Activated T-cell treated with anti-CD3 and anti-CD28 coated beads, Interleukin-2, amount 50 U/mL, for 1 hour (primary cell): ENCODE results near the gene TLE3.
A peak's percentile ranks its signal among the peaks of the same experiment; 100 is the strongest.

Source experiments
- DNase-seq: peaks from one replicate; pipeline ENCODE4 v3.0.0-alpha.2; 2020

Gene TLE3

DNA sequence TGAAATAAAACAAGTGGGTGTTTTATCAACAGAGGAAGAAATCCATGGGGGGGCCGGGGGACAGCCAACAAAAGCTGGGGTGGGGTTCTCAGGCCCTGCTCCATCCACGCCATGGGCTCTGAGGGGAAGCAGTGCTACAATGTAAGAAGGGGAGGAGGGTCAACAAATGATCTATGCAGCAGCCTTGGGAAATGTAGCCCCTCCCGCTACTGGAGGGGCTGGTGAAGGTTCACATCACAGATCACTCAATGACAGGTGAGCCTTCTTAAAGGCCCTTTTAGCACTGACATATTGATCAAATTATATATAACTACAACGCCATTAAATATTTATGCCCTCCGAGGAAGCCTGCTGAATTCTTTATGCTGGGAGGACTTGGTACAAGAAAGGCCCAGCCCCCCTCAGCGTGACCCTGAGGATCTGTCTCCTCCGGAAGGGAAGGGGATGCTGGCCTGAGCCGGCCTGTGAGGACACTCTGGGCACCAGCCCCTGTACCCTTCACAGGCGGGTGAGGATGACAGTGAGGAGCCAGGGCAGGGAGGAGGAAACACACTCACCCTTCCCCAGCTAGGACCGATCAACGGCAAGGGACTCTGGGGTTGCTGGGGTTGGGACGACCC is 15.3 kb downstream of the TLE3 start:
- no peak for DNase-seq

DNA sequence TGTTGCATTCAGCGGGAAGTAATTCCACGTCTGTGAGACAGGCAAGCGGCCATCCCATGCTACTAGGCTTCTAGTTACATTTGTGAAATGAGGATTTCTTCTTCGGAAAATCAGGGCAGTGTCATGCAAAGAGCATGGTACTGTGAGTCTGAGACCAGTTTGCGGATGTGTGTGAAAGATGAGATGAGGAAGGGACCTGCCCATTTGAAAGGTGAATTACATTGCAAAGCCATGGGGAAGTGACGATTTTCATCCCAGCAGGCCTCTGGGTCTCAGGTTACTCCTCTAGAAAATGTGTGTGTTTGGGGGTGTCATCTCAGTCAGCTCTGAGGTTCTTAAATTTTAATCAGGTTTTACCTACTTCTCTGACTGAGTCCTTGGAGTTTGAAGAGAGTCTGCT is 16.1 kb downstream of the TLE3 start:
- no peak for DNase-seq

DNA sequence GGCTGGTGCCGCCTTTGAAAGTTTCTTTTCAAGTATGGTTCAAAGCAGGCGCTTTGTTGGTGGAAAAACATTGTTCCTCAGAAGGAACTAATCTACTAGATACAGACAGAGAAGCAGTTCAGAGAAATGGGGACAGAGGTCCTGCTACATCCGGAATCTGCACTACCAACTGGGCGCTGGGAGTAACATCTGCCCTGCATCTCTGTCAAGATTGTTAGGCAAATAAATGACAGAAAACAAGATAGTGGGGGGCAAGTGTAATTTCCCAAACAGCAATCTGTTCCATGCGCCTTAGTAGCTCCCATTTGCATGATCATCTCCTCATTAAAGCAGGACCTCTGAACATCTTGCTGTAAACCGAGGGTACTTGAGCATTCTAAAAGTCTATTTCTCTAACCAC is 17.4 kb downstream of the TLE3 start:
- DNase-seq = no peak

DNA sequence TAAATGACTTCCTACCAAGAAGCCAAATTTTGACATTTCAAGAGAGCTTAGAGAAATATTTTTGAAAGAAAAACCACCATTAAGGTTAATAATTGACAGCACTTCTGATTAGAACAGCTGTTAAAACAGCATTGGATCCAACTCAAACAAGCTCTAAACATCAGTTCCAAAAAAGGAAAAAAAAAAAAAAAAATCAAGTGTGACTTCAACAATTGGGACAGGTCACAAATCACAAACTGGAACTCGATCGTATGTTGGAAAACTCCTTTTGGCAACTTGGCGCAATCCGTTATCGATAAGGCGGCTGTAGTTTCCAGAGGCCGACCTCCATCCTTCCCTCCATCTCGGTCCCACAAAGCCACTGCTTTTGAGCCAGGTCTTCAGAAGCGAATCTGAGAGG is 17.8 kb downstream of the TLE3 start:
- no peak for DNase-seq

DNA sequence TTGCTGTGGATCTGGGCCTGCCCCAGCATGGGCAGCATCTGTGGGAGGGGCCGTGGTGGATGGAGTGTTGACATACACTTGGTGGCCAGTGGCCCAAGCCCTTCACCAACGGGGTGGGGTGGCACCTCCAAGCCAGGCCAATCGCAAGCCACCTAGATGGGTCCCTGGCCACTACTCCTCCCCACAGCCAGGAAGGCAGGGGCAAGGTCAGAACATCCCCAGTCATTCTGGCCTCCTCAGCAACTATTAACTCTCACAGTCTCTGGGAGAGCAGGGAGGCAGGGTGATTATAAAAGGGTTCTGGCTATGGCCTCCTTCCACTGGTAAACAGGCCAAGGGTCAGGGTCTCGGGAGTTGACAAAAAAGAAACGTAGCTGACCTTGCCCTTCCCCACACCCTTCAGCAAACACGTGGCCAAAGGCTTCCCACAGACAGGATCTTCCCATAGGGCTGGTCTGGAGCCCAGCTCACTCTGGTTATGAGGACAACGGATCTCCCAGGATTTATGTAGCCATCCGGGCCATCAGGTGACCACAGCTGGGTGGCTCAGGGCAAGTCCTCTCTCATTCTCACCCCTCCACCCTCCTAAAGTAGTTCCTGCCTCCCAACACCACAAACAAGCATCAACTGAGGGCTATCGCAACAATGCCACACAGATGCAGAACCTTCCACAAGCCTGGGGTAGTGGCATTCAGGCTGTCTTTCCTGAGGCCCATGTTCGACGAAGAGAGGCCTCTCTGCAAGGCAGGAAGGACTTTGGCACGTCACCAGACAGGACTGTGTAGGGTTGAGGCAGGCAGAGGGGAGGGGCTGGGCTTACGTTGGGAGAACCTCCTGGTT is 18.9 kb downstream of the TLE3 start:
- no peak for DNase-seq

DNA sequence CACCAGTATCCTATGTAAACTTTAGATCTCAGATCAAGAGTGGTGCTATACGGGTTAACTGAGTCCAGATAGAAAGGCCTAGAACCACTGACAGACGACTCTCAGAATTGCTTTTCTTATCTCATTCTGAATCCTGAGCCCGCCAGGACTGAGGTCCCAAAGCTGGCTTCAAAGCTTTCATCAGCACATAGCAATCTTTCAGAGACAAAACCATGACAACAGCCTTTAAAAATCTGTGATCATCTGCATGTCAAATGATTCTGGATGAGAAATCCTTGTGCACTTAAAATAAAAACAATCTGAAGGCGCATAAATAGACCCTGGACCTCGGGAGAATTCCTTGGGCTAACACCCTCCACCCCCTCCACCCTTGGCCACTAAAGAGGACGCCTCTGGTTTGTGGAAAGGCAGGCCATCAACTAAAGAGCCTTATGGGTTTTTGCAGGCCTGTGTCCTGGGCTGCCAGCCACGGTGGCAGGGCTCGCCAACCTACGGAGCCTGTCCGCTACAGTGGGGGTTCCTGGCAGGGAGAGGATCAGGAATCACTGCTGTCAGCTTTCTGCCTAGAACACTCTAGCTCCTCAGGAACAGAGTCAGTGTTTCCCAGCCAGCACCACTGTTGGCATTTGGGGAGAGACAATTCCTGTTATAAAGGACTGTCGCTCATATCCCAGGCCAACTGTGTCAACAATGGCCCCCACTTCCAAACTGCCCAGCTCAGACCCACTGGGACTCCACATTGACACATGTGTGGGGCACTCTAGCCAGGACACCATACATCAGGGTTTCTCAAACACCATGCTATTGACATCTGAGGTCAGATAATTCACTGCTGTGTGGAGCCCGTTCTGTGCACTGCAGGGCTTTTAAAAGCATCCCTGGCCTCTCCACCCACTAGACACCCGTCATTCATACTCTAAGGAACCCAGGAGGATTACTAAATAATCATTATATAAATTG is 20.2 kb downstream of the TLE3 start:
- no peak for DNase-seq

DNA sequence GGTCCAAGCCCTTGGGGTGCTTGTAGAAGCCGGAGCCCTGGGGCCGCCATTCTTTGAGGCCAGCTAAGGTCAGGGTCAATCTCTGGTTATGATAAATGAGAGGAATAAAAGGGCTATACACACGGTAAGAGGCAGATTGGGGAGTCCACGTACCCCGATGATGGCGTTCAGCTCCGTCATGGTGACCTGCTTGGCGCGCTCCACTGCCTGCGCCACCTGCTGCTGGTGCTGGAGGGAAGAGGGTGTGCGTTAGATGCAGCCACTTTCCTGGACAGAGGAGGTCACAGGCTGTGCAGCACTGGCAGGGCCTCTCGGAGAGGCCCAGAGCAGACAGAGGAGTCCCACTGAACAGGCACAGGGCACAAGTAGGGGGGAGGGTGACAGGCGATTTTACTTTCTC is 23.3 kb downstream of the TLE3 start:
- no peak for DNase-seq

DNA sequence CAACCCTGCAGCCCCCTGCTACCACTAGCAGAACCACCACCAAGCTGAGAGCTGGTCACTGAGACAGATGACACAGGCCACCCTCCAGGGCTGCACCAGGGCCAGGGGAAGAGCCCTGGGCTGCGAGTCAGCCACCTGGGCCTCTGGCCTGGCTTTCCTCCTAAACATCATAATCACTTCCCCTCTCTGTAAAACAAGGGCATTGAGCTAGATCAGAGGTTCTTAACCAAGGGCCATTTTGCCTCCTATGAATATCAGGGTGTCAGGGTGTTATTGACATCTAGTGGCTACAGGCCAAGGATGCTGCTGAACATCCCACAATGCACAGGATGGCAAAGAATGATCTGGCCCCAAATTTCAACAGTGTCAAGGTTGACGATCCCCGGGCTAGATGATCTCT is 25.2 kb downstream of the TLE3 start:
- no peak for DNase-seq

DNA sequence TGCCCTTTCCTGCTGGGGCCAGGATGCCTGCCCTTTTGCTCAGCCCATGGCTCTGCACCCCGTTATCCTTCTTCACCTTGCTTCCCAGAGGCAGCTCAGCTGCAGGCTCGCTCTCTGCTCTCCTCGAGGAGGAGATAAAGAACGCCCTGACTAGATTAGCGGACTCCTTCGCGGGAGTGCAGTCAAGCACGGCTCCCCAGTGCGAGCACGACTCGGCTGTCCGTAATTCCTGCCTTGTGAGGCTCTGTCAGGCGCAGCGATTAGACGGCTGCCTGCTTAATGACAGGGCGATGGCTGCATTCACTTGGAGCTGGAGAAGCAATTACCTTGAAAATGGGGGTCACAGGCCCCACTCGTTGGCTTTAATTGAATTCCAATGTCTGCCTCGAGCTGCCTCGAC is 25.9 kb downstream of the TLE3 start:
- DNase-seq = no peak

DNA sequence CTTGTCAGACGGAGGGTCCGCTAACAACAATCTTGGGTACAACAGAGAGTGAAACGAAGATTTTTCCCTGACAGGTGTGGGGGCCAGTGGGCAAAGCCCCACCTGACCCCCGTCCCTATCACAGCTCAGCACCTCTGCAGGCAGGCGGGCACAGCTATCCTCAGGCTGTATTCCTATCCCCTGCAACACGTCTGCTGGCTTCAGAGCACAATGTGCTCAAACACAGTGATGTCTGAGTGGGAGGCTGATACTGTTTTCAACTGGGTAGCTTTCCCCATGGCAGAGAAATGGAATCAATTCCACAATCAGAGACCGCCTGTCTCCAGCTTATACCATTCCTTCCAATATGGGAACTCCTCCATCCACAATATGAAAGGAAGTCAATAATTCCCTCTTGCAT is 28.0 kb downstream of the TLE3 start:
- DNase-seq = no peak

DNA sequence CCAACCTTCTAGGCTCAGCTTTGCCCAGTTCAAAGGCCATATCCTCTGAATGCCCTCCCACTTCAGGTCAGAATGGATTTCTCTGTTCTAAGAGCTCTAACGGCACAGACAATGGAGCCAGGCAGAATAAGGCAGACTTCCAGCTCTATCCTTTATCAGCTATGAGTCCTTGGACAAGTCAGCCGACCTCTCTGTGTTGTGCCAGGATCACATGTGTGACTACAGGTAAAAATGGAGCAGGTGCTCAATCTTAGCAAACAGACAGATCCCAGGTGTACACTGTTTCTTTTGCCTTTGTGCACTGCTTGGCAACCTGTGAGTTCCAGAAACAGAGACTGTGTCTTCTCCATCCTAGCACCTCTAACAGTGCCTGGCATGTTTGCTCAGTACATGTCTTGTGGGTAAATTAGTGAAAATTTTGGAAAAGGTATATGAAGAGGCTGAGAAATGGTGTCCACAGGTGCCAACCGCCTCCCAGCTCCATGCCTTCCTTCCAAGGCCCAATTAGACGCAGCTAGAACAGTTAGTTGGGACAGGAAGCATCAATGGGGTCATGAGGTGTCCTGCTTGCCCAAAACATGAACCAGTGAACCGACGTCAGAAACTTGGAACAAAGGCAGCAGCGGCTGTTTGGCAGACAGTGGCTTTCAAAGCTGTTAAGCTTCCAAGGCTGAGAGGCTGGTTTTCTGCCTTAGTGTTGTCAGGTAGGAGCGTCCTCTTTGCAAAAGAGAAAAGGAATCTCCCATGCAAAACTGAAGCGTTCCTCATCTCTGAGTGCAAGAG is 28.7 kb downstream of the TLE3 start:
- DNase-seq = no peak

DNA sequence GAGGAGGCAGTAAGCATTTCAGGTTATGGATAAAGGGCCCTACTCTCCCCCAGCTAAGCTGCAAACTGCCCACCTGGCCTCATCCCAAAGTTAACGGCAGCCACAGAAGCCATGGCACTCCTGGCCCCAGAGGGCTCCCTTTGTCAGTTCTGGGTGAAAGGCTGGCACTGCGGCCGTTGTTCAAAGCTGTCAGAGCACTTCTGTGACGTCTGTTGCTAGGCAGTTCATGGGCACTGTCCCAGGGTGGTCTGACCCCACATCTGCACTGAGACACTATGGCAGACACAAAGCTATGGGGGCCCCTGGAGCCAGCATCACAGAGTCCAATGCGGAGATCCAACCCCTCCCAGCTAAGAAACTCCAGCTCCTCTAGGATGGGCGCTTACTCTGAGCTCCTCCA is 30.0 kb downstream of the TLE3 start:
- no peak for DNase-seq

DNA sequence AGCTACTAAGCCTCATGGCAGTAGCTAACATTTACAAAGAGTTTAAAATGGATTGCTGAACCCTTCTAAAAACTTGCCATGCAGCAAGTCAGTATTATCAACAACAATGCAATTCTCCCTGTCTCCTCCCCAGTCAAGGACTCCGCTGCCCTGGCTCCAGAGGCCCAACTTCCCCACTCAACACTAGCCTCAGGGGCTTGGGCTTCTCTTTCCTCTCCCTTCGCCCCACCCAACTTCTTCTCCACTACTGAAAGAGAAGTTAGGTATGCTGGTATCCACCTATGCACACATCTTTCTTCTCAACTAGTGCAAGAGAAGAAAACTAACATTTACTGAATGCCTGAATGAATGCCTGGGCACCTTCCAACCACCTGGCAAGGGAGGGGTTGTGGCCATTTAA is 30.7 kb downstream of the TLE3 start:
- DNase-seq = no peak

DNA sequence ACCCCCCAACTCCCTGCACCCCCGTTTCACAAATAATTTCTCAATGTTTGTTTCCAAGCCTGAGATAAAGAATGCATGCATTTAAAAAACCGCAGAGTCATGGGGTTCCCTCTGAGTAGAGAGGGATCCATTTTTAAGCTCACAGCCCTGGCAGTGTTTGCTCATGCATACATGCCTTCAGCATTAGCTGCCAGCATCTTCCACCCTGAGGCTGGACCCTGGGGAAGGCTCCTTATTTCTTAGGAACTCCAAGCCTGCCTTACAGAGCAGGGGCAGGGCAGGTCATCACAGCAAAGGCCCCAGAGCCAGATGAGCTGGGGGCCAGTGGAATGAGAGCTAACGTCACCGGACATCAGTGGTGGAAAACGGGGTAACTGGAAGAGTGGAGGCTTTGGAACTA is 31.3 kb downstream of the TLE3 start:
- DNase-seq = no peak

DNA sequence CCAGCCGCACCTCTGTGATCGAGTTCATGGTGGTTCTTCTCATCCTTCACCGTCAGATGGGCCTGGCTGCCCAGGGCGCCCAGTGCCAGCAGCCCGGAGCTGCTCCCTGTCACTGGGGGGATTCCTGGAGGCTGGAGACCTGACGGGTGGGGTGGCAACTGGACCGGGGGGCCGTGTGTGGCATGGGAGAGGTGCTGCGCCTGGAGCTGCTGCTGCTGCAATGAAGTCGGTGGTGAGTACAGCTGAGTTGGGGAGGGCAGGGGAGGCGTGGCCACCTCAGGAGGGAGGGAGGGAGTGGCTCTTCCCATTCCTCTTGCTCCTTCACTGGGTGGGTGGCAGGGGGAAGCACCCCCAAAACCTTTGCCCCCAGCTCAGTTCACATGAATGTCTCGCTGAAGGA is 31.7 kb downstream of the TLE3 start:
- DNase-seq = no peak

DNA sequence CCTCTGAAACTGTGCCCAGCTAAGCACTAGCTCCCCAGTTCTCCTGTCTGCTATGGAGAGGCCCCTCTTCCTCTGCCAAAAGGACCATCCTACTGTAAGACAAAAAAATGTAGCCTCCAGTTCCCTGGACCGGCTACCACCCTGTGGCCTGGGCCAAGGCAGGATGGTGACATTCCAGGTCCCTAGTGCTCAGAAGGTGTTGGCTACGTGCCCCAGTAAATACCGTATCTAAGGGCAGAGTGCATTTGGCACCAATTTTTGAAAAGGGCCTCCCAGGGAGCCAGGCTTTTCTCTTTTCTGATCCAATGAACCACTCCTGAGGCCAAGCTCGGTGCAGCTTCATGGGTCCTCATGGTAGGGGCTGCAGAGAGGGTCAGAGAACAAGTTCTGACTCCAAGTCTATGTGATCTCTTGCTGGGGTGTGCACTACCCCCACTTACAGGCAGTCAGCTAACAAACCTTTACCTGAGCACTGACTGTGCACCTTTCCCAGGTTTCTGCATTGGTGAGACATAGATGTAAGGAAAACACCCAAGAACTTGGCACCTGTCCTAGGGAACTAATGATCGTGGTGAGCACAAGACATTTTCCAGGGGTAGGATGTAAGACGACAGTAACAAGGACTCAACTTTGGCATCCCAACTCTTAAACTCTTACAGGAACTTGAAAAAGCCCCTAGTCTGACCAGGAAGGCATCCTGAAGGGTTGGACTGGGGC is 32.6 kb downstream of the TLE3 start:
- no peak for DNase-seq

DNA sequence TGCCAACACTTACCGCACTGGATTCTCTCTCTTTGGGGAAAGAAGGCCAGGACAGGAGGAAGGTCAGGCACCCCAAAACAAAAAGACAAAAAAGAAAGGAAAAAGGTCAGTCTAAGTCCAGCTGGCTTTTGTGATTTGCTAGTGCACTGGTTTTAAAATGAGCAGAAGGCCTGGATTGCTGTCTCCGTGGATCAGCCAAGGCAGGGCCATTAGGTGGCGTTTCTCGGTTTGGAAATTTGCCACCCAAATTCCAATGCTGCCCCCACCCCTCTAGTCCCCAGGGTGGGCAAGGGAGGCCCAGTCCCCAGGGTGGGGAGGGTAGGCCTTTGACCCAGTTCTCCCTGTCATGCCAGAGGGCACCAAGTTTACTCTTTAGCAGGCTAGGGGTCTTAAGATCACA is 33.3 kb downstream of the TLE3 start:
- DNase-seq = no peak

DNA sequence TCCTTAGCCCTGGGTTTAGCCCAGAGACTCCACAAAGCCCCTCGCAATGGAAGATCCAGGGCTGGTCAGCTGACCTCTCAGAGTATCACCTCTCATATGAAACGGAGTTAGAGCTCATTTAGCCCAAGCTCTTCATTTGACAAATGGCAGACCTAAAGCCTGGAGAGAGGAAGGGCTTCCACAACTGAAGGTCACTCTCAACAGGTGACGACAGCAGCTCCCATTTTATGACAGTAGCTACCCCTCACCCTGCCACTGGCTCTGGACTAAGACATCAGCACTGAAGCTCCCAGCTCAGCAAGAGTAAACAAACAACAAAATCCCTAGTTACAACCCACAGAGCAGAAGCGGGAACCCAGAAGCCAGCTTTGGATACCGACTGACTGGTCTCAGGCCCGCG is 33.7 kb downstream of the TLE3 start:
- DNase-seq = no peak

DNA sequence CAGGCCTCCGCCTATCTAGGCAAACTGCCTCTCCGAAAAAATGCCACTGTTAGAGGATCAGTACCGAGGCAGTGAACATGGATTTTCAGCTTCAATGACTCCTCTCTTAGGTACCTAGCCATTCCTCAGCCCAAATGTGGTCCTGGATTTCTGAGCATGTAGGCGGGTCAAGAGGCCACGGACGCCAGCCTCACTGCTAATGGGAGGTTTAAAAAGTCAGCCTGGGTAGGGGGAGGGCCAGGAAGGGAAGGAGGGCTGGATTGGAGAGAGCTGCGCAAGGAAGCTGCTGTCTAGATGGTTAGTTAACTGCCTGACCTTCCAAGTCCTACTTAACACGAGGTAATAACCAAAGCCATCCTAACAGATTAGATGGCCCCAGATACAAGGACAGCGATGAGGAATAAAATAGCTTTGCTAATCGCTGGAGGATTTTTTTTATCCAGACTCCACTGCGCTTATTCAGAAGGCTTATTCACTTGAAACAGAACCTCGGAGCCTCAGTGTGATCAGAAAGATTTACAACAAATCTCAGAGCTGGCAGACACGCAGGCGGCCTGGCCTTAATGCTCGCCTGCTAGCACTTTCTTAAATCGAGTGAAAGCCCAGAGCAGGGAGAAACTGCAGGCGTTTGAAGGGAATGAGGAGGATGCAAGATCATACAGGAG is 34.3 kb downstream of the TLE3 start:
- DNase-seq = no peak

DNA sequence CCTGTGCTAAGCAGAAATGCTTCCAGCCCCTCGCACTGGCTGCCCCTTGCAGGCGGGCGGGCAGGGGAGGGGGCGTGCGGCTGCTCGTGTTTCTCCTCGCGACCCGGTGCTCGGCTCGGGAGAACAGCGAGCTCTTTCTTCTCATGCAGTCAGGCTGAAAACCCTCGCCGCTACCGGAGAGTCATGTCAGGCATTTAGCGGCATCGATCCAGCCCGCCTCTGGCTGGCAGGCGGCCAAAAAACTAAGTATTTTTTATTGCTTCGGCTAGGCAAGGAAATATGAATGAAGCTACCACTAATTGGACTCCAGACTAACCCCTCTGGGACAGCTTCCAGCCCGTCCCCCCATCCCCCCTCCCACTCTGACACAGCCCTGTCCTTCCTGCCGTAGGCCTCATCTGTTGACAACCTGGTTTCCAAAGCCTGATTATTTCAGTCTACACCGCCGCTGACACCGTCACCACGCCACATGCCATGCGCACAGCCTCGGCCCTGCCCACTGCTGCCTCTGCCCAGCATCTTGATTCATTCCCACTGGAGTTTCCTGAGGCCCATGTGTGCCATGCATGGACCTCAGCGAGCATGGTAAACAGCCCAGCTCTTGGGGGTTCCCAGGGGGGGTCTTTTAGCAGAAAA is 35.3 kb downstream of the TLE3 start:
- DNase-seq = peak; percentile 14

DNA sequence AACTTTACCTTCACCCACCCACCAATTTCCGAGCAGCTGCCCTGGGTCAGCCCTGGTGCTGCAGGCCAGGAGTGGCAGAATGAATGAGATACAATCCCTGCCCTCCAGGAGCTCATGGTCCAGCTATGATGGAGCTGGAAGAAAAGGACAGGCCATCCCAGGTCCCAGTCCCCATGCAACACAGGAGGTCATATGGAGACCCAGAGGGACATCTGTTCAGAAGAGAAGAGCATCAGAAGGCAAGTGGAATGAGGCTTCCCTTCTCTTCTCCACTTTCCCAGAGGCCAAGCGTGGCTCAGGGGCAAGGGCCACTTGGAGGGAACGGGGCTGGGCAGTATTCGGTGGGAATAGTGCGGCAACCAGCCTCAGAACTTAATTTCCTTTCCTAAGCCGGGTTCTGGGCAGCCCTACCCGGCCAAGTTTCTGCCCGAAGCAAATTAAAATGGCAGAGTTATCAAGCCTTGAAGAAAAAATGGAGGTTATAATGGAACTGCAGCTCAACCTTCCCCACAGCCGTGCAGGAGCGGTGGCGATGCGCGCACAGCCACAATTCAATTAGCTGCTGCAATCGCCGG is 35.9 kb downstream of the TLE3 start:
- peak; percentile 12 for DNase-seq
